NCI-H1436 treated with DMSO at 0.1 percent for 48 hours (cell line): ENCODE measurements around the gene TP63.

Experiments
- DNase-seq: peaks from one replicate; lab custom pipeline; 2025; lab: John Stamatoyannopoulos, UW

The TP63 gene

GRCh38 chr3:189779166-189779565 lies 148.0 kb downstream of the TP63 start:
- DNase-seq: no peak

DNA sequence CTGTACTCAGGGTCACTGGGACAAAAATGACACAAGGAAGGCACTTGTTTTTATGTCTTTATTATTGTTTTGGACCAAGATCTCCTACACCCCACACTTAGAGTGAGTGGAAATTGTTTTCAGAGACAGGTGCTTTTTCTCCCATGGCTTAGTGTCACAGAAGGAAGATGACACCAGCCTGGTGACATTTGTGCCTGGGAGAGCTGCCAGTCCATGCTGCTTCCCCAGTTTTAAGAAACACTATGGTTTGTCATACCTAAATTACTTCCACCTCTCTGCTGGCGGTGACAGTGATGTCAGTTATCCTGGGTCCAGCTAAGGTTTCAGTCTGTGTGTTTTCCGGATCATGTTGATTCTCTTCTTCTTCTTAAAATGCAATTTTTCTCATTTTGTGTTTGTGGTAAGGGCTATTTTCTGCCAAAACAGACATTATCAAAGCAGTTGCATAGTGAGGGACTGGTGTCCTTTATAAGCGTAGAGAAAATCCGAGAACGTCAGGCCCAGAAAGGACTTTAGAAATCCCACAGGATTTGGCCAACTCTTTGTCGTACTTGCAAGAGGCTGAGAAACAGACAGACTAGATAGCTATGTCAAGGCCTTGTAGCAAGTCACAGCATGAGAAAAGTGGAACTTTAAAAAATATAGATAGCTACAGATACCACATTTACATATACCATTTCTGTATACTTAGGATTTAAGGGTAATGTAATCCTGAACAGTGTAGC lies 149.5 kb downstream of the TP63 start:
- DNase-seq: no peak

- DNase-seq: no peak
These were observed 150.2 kb downstream of the TP63 start for GRCh38 chr3:189781415-189781814.

DNA sequence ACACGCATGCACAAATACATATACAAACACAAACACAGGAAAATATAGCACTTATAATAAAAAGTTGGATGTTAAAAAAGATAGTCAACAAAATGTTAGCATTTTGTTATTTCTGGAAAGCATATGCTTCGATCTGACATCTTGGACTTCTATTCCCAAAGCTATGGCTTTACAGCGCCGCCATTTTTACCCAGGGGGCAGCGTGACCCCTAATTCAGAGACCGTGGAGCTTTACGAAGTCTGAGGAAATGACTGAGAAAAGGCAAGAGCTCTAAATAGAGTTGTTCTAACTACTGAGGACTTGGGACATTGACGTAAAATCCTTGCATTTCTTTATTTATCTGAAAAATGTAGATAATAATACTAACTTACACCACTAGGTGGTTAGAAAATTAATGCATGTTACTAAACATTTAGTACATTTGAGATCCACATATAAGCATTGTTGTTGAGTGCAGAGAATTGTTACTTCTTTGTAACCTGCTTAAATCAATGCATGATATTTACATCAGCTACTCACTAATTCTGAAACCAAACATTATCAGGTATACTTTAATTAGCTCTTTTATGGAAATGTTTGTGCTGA lies 155.4 kb downstream of the TP63 start:
- DNase-seq: no peak

GRCh38 chr3:189787191-189787590 lies 156.0 kb downstream of the TP63 start:
- DNase-seq: no peak

DNA sequence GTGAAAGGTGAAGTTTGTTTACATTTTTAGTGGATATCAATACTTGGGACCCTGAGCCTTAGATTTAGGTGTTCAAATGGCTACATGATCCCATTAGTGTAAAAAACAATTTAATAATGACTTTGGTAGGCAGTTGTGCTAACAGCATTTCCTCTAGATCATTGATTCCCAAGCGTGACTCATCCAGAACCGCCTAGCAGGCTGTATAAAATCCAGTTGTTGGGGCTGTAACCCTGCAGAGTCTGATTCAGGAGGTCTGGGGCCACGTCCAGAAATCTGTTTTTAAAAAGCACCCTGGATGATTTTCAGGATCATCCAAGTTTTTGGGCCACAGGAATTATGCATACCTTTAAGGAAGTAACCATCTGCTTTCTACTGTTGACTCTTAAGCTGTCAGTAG lies 156.4 kb downstream of the TP63 start:
- DNase-seq: no peak

DNA sequence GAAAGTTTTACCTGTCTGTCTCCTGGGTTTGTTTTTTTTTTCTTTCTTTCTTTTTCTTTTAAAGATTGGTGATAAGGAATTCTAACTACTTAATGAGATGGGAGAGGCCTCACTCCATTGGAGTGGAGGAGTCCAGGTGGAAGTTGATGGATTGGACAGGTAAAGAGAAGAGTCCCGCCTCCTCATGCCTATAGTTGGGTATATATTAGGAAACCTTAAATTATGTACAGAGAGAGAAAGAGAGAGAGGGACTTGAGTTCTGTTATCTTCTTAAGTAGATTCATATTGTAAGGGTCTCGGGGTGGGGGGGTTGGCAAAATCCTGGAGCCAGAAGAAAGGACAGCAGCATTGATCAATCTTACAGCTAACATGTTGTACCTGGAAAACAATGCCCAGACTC lies 158.2 kb downstream of the TP63 start:
- DNase-seq: no peak

DNA sequence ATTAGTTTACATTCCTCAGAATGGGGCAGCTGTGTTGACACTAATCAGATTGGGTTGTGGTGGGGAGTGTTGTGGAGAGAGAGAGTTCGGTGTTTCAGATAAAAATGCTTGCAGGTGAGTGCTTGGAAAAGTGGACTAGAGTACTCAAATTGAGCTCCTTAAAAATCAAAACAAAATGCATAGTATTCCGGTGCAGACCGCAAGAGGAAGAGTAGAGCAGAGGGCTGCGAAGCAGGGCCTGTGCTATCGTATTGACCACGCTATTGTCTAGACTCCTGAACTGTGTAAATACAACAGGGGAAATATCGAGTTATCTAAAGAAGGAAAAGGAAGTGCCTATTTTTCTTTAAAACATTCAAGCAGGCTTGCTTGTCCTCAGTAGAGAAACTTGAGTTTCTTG lies 159.5 kb downstream of the TP63 start:
- DNase-seq: no peak

DNA sequence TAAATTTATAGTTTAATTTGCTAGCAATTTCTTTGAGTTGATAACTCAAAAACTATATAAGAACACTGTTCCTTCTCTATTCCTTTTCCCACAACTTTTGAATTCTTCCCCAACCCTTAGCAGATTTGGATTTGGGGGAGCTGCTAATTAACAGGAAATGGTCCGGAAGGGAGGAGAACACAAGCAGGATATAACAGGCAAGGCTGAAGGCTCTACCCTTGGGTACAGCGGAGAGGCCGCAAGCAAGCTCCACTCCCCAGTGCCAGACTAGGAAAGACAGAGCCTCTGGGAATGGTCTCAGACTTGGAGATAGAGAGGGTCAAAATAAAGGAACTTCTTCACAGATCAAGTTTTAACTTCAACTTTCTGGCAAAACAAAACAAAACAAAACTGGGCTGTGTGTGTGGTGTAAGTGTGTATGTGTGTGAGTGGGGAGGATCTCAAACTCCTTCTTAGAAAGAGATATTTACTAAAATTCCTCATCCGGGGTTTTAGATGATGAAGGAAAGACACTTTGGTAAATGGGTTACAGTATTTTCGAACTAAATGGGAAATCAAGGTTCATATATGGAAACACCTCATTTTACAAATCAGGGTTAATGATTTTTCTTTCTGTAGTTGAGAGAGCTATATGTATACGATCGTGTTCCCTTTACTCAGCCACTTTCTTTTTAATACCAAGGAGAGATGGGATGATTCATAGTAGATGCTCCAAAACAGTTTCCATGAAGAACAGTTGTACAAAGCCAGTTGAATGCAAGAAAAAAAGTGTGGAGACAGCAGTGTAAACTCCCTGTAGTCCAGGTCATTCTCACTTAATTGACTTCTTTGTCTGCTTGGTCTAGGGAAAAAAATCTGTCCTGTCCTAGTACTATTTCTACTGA lies 161.1 kb downstream of the TP63 start:
- no peak for DNase-seq

DNA sequence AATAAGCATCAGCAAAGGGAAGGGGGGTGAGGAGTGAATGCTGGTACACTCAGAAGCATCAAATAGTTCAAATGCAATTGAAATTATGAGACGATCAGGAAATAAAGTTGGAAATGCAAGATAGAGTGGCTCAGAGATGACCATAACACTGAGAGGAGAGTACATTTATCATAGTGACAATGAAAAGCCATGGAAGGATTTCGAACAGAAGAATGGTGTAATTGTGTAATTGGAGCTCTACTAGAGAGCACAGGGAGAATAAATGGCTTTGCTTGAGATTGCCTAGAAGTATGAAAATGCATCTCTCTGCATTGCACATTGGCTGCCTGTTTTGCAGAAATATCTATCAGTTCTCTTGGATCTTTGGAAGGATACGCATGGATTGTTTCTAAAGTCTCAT lies 163.3 kb downstream of the TP63 start:
- DNase-seq: peak; percentile 74

GRCh38 chr3:189797103-189797750 lies 166.0 kb downstream of the TP63 start:
- DNase-seq: no peak

- no peak for DNase-seq
These were observed 168.2 kb downstream of the TP63 start for GRCh38 chr3:189799366-189799765.

- no peak for DNase-seq
These were observed 169.2 kb downstream of the TP63 start for GRCh38 chr3:189800436-189800835.

- DNase-seq: no peak
These were observed 172.1 kb downstream of the TP63 start for GRCh38 chr3:189803254-189803653.

GRCh38 chr3:189805375-189806067 lies 174.3 kb downstream of the TP63 start:
- no peak for DNase-seq

DNA sequence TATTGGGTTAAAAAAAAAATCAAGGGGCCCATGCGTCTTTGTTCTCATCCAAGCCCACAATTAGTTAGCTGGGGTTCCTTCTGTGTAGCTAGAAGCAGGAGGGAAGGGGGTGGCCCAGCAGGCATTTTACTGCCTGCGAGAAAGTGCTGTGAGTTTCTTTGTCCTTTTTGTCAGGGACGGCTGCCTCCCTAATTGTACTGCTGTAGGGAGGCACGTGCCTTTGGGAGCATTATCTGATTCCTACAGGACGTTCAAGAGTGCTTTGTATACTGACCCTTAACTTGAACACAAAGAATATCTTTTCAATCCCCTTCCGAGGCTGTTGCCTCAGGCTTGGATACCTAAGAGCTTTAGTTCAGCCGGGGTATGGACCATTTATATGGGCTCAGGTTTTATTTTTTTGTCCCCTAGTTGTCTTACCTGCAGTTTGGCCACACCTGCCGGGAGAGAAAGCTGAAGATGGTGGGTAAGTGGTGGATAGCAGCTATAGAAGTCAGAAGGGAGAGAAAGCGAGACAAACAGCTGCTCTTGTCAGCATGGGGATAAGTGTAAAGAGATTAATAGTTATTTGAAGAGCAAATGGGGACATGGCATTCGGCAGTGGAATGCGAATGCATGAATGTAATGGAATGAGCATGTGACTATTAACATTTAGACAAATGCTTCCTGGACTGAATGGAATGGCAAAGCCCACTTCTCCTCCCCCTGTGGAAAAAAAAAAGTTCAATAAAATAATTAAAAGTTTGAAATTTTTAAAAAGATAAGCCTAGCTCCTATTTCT lies 175.2 kb downstream of the TP63 start:
- no peak for DNase-seq

- DNase-seq: no peak
These were observed 177.2 kb downstream of the TP63 start for GRCh38 chr3:189808246-189809007.

DNA sequence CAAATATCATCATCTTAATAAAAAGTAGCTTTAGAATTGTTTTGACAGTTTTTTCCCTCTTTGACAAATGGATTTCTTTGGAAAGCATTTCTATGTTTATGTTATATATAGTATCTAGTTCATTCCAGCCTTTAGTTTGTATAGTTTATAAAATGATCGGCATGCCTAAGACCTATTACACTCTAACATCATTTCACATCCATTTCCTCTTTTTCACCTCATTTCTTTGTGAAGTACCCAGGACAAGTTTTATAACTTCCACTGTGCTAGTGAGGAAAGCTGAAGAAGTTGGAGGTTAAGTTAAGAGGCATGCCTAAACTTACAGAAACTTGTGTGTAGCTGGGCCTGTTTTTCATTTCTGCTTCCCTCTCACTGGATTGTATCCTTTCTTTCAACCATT lies 178.4 kb downstream of the TP63 start:
- DNase-seq: no peak

GRCh38 chr3:189812806-189813465 lies 181.7 kb downstream of the TP63 start:
- no peak for DNase-seq
